Effector CD8-positive, alpha-beta T cell (primary cell): ENCODE measurements around the gene POLE.

Experiments
- DNase-seq: peaks from one replicate; lab custom pipeline; 2025; lab: John Stamatoyannopoulos, UW
- total RNA-seq, 4 experiments: gene quantifications; one replicate each; lab custom pipeline; 2026; lab: John Stamatoyannopoulos, UW

Gene POLE, protein sequence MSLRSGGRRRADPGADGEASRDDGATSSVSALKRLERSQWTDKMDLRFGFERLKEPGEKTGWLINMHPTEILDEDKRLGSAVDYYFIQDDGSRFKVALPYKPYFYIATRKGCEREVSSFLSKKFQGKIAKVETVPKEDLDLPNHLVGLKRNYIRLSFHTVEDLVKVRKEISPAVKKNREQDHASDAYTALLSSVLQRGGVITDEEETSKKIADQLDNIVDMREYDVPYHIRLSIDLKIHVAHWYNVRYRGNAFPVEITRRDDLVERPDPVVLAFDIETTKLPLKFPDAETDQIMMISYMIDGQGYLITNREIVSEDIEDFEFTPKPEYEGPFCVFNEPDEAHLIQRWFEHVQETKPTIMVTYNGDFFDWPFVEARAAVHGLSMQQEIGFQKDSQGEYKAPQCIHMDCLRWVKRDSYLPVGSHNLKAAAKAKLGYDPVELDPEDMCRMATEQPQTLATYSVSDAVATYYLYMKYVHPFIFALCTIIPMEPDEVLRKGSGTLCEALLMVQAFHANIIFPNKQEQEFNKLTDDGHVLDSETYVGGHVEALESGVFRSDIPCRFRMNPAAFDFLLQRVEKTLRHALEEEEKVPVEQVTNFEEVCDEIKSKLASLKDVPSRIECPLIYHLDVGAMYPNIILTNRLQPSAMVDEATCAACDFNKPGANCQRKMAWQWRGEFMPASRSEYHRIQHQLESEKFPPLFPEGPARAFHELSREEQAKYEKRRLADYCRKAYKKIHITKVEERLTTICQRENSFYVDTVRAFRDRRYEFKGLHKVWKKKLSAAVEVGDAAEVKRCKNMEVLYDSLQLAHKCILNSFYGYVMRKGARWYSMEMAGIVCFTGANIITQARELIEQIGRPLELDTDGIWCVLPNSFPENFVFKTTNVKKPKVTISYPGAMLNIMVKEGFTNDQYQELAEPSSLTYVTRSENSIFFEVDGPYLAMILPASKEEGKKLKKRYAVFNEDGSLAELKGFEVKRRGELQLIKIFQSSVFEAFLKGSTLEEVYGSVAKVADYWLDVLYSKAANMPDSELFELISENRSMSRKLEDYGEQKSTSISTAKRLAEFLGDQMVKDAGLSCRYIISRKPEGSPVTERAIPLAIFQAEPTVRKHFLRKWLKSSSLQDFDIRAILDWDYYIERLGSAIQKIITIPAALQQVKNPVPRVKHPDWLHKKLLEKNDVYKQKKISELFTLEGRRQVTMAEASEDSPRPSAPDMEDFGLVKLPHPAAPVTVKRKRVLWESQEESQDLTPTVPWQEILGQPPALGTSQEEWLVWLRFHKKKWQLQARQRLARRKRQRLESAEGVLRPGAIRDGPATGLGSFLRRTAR (N-terminal part only)
- 74.4 to 126 (median 103) reads per million in 4 experiments for total RNA-seq

DNA sequence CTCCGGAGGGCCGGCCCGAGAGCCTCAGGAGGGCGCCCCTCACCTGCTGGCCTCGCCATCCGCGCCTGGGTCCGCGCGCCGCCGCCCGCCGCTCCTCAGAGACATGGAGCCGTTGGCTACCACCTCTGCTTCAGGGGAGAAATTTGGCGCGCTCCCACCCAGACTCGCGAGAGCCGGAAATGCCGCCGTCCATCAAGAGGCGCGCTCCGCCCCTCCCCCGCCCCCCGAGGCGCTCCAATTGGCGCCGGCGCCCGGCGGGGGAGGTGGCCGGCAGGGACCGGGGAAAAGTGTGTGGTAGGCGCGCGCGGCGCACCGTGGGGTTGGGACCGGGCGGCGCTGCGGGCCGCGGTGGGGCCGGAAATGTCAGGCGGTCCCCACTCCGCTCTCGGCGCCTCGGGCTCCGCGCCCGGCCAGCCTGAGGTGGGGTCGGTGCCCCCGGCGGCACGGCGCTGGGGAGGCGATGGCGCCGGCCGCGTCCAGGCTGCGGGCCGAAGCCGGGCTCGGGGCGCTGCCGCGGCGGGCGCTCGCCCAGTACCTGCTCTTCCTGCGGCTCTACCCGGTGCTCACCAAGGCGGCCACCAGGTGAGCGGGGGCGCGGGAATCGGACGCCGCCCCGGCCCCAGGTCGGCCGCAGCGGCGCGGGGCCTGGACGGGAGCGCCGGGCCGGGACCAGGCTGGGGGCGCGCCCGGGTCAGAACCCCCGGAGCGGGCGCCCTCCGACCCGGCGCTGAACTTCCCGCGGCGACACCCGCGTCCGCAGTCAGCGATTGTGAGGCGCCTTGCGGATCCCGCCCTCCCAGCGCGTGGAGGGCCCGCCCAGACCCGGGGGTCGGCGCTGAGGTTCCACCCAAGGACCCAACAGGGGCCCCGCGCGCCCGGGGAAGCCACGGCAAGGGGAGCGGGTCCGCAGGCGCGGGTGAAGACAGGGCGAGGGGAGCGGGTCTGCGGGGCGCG is at the start of gene POLE, which contains the start of gene PXMP2:
Gene POLE, minus strand, starts transcription at position 132 of the 954 bp plus-strand sequence. Its CDS starts 27 bp downstream, at position 105.
Gene PXMP2, plus strand, starts transcription at position 377 of the 954 bp plus-strand sequence. Its CDS starts 84 bp downstream, at position 461.
- peak; percentile 85 for DNase-seq

GRCh38 chr12:132736913-132737312 is 49.8 kb upstream of the POLE start:
- no peak for DNase-seq

DNA sequence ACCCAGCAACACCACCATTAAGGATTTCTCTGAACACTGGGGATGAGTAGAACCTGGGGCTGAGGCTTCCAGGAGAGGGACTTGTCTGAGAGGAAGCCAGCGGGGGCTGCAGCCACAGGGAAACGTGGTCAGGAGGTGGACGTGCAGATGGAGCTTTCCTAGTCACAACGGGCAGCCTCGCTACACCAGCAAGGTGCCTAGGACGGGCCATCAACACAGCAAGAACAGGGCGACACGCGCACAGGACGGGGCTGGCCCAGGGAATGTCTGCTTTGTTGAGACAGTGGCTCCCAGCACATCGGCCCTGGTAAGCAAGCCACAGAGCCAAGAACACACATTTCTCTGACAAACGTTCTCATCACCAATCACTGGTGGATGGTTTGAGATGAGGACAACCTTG is 49.2 kb upstream of the POLE start:
- no peak for DNase-seq

DNA sequence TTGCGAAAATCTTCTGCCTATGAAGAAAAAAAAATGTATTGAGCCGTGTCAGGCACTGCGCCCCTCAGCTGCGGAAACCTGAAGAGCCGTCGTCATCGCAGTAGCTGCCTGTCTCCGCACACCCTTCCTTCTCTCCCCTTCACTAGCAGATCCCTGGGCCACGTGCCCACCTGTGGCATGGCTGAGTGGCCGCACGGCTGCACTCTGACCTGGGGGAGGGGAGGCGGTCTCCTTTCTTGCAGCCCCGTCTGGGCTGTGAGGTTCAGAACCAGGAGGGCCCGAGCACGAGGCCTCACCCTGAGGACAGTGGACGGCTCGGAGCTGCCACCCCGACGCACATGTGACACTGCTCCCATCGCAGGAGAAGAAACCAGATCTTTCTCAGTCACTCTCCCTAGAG is 48.4 kb upstream of the POLE start:
- DNase-seq = no peak

- DNase-seq = no peak
These were observed 47.1 kb upstream of the POLE start for GRCh38 chr12:132734206-132734605.

- no peak for DNase-seq
These were observed 44.4 kb upstream of the POLE start for GRCh38 chr12:132731574-132731973.

DNA sequence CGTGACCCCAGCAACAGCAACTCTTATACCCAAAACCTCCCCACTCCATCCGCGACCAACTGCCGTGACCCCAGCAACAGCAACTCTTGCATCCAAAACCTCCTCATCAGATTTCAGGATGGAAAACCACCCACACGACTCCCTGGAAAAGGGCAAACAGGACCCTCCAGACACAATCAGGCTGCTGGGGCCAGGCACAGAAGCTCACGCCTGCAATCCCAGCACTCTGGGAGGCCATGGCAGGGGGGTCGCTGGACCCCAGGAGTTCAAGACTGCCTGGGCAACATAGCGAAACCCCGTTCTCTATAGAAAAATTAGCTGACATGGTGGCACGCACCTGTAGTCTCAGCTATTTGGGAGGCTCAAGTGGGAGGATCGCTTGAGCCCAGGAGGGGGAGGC is 43.2 kb upstream of the POLE start:
- no peak for DNase-seq

GRCh38 chr12:132729541-132730320 is 42.6 kb upstream of the POLE start:
- DNase-seq = no peak

GRCh38 chr12:132728502-132728901 is 41.4 kb upstream of the POLE start:
- no peak for DNase-seq

GRCh38 chr12:132727091-132727794 is 40.1 kb upstream of the POLE start:
- DNase-seq = no peak

DNA sequence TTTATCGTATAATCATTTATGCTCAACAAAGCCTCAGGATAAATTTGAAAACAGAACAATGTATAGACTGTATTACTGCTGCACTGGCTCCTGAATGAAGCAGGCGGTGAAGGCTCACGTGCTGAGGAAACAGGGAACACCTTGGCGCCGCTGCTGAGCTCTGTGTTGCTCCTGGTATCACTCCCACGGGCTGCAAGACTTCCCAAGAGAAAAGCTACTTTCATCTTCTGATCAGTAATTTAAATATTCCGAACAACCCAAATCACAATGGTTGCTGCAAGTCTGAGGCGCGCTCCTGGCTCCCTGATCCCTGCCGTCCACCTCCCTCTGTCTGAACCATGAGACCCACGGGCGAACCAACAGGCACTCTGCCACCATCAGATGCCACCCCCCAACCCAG is 39.2 kb upstream of the POLE start:
- DNase-seq = no peak

DNA sequence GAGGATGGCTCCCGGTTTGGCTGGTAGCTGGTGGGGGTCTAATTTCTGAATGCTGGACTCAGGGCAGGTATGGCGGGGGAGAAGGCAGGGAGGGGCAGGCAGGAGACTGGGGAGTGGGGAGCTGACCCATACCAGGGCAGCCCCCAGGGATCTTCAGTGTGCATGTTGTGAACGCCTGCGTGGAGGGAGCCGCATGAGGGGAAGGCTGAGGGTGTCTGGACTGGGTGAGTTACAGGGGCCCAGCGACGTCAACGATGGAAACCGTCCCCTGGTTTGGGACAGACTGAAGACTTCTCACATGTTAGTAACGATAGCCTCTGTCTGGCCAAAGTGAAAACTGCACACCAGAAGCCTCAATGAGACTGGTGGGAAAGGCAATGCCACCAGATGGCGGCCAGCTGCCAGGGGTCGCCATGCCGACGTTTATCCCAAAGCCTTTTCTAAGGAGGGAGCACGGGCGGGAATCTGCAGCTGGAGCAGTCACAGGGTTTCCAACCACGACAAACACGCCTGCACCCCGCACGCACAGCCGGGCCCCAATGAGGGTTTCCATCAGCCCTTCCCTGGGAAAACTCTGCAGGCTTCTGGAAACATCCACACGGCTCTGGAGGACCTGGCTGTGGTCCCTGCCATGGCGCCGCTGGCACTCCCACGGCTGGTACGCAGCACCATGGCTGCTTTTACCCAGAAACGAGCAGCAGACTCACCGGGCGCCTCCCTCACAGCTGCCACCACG is 37.5 kb upstream of the POLE start:
- DNase-seq = no peak

- no peak for DNase-seq
These were observed 36.6 kb upstream of the POLE start for GRCh38 chr12:132723764-132724140.

GRCh38 chr12:132723015-132723763 is 36.0 kb upstream of the POLE start:
- DNase-seq = no peak

DNA sequence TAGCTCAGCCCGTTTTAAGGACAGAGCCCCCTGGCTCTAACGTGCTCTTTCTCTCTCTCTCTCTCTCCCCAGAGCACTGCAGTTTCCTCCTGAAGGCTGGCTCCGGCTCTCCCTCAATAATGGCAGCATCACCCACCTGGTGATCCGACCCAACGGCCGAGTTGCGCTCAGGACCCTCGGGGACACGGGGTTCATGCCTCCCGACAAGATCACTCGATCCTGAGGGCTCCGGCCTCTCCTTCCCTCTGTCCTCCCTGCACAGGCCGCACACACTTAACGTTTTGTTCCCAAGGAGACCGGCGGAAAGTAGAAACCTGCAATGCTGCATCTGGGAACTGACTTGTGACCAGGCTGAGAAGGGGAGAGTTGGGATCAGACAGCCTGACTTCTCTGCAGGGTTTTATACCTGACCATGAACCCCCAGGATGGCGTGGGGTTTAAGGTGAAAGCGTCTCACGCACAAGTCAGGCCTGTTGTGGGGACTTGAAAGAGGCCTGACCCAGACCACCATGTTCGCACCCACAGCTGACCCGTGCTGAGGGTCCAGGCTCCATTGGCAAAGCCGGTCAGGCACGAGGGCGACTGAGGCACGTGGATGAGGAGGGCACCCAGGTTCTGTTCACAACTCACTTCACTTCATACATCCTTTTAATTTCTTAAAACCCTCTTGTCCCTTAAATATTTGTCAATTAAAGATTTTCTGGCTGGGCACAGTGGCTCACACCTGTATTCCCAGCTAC is 33.6 kb upstream of the POLE start:
- DNase-seq = no peak

DNA sequence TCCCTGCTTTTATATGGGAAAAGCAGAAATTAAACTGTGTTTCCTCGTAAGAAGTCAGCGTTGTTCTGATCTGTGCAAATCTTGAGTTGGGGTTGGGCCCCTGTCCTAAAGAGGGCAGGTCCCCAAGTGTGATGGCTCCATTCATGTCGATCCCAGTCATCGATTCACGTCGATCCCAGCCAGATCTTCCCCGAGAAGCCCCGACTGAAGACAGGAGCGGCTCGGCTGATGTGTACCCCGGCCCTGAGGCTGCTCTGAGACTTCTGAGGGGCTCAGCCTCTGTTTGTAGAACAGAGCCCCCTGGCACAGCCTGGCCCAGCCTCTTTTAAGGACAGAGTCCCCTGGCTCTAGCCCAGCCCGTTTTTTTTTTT is 32.8 kb upstream of the POLE start:
- no peak for DNase-seq
